GM04504 (cell line): ENCODE measurements around the gene RGS7BP.

Source experiments
- DNase-seq: peaks from one replicate; pipeline ENCODE4 v3.0.0-alpha.2; 2012; ENCODE audit warnings: low read depth

The RGS7BP gene

DNA sequence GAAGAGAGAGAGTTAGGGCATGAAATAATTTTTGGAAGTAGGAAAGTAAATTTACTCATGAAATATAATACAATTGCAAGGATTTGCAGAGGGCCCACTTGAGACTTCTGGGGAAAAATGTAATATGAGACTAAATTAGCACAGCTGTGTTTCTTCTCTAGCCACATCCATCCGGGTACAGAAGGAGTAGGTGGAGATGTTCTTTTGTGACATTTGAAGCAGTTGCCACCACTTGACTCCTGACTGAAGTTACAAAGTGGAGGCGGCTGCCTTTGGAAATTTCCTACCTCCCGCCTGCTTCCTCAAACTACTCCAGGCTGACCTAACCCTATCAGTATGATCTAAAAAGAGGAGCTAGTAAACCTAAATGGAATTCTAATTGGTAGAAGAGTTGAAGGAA lies 126.4 kb downstream of the RGS7BP start:
- DNase-seq, result no peak

GRCh38 chr5:64634997-64635686 lies 129.3 kb downstream of the RGS7BP start:
- no peak for DNase-seq

DNA sequence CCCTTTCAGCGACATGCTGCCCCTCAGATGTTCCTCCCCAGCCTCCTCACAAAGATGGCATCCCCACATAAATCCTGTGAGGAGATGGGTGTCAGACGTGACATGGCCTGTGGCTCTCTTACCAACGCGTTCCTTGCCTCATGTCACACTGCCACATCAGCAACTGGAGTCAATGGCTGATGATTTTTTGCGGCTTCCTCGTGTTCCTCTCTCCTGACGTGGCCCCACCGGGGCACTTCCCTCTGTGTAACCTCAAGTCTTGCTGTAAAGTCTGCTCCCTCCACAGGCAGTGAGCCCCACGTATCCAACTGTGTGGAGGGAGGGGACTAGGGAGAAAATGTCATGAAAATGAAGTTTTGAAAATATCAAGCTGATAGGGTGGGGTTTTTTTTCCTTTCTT lies 131.3 kb downstream of the RGS7BP start:
- DNase-seq, result no peak

- DNase-seq, result no peak
These were observed 132.1 kb downstream of the RGS7BP start for GRCh38 chr5:64637837-64638443.

GRCh38 chr5:64644831-64645230 lies 139.0 kb downstream of the RGS7BP start:
- DNase-seq, result no peak

- DNase-seq, result no peak
These were observed 140.4 kb downstream of the RGS7BP start for GRCh38 chr5:64646169-64646568.

DNA sequence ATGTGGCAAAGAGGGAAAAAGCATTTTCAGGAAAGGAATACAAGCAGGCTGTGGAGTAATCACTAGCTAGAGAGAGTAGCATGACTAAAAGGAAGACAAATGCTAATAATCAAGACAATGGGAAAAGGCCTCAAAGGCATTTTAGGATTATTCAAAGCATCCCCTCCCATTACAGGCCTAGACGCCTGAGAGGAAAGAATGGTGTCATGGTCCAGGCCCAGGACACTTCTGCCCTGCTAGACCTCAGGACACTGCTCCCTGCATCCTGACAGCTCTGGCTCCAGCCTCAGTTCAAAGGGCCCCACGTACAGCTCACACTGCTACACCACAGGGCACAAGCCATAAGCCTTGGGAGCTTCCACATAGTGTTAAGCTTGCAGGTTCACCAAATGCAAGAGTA lies 143.7 kb downstream of the RGS7BP start:
- no peak for DNase-seq

- DNase-seq, result no peak
These were observed 148.1 kb downstream of the RGS7BP start for GRCh38 chr5:64653766-64654560.

- DNase-seq, result no peak
These were observed 148.7 kb downstream of the RGS7BP start for GRCh38 chr5:64654561-64654938.

- no peak for DNase-seq
These were observed 149.8 kb downstream of the RGS7BP start for GRCh38 chr5:64655596-64655995.

GRCh38 chr5:64659289-64659688 lies 153.5 kb downstream of the RGS7BP start:
- DNase-seq, result no peak
